HG03571 (cell line): ENCODE results near the gene OSBPL1A.
"Not testable (repeated sequence)": the region's sequence is repeated elsewhere in the genome, so short reads cannot be mapped to it uniquely, and the experiment has no call there.

ENCODE experiments used
- ATAC-seq: cut with Tn5 transposase; IDR thresholded peaks from one replicate; pipeline ENCODE4 v1.9.1; 2021; ENCODE audit not compliant: unreplicated experiment

The OSBPL1A gene

GRCh38 chr18:24398540-24398939 lies 916 bp upstream of the OSBPL1A start:
- ATAC-seq: no peak

DNA sequence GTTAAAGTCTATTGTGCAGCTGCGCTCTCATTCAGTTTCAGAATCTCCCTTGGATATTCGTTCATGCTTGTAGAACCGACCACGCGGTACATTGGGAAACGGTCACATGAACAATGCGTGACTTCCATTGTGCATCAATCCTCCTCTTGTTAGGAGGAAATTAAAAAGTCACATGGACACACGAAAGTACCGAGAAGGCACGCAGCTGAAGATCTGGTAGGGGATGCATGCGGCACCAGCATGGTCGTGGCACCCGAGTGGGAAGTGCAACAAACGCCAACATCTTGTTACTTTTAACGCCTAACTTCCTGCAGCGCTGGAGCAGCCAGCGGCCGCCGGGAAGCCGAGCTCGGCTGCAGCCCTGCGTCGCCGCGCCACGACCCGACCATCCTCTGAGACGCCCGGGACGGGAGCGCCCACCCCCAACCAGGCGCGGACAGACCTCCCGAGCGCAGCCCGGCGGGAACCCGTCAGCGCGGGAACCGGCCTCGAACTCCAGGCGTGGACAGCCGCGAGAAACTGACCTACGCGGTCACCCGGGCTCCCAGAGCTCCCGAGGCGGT lies 412 bp downstream of the OSBPL1A start:
- no peak for ATAC-seq

DNA sequence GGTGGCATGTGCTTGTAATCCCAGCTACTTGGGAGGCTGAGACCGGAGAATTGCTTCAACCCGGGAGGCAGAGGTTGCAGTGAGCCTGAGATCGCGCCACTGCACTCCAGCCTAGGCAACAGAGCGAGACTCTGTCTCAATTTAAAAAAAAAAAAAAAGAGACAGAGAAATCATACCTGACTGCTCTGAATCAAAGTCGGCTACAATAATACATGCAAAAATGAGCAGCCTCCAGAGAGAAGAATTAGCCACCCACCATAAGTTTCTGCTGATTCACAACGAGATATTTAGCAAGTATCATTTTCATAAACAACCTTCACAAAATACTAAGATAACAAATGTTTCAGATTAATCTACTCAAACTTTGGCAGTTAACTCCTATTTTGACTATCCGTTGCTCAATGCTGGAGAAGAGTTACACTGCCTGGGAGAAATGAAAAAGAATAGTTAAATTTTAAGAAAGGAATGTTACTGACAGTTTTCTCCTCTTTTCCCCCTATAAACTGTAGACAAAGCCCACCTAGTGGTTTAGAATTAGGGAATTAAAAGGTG lies 1.5 kb downstream of the OSBPL1A start:
- no peak for ATAC-seq

DNA sequence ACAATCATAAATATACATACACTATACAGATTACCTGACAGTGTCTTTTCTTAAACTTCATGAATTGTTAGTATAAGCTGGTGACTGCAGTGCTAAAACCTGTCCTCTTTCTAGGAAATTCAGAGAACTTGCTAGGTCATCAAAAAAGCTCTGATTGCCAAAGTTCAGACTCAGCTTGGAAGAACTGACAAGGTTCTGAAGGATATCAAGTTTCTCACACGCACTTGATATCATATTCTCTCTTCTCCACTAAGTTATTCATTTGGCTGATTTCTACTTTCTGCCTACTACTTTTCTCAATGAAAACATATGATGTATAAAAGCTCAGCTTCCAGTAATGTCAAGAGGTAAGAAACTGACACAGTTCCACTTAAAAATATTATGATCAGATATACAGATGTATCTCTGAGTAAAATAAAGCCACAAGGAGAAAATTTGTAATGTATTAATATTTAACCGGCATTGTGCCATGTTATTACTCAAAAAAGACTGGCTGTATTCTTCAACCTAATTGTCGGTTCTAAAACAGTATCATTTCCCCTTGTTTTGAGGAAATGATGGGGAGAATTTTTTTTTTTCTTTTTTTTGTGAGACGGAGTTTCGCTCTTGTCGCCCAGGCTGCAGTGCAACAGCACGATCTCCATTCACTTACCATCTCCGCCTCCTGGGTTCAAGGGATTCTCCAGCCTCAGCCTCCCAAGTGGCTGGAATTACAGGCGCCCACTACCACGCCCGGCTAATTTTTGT lies 2.4 kb downstream of the OSBPL1A start:
- no peak for ATAC-seq

GRCh38 chr18:24388957-24389356 lies 8.7 kb downstream of the OSBPL1A start:
- no peak for ATAC-seq

GRCh38 chr18:24386681-24387080 lies 10.9 kb downstream of the OSBPL1A start:
- no peak for ATAC-seq

DNA sequence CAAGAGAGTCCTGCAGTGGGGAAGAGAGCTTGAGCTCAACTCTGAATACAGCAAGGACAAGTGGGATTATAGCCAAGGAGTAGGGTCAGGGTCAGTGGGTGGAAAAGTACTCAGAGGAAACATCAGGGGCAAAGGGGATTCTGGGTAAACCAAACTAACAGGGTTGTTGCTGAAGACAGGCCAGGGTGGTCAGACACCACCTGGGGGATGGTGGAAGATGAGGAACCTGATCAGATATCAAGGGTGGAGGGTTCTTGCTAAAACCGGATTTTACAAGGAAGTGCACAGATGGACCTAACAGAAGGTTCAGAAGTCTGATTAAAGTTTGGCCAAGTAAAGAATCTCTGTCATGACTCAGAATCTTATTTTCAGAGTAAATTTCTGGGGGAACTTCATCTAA lies 16.5 kb downstream of the OSBPL1A start:
- ATAC-seq: no peak

DNA sequence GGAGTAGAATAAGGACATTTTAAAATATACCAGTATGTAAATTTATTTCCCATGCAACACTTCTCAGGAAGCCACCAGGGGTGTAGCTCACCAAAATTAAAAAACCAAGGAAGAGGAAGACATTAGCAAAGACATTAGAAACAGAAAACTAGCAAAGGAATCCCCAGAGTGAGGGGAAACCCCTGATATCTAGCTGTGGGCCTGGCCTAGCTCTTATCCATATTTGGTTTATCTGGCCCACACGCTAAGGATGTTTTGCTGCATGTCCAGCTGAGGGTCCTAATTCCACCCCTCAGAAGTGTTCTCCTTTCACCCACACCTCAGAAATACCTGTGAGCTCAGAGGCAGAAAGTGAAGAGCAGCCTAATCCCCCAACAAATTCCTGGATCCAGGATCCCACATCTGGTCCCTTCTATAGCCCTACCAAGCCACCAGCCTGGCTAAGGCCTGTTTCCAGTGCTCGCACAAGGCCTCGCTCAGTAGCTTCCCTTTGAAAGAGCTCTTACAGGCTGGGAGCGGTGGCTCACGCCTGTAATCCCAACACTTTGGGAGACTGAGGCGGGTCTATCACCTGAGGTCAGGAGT lies 17.4 kb downstream of the OSBPL1A start:
- ATAC-seq: no peak

- no peak for ATAC-seq
Observed at GRCh38 chr18:24378598-24378997, 19.0 kb downstream of the OSBPL1A start.

DNA sequence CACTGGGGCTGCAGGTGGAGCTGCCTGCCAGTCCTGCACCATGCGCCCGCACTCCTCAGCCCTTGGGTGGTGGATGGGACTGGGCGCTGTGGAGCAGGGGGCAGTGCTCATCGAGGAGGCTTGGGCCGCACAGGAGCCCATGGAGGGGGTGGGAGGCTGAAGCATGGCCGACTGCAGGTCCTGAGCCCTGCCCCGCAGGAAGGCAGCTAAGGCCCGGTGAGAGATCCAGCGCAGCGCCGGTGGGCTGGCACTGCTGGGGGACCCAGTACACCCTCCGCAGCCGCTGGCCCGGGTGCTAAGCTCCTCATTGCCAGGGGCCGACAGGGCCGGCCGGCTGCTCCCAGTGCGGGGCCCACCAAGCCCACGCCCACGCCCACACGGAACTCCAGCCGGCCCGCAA lies 21.1 kb downstream of the OSBPL1A start:
- not testable (repeated sequence) for ATAC-seq

GRCh38 chr18:24373328-24373727 lies 24.3 kb downstream of the OSBPL1A start:
- no peak for ATAC-seq

DNA sequence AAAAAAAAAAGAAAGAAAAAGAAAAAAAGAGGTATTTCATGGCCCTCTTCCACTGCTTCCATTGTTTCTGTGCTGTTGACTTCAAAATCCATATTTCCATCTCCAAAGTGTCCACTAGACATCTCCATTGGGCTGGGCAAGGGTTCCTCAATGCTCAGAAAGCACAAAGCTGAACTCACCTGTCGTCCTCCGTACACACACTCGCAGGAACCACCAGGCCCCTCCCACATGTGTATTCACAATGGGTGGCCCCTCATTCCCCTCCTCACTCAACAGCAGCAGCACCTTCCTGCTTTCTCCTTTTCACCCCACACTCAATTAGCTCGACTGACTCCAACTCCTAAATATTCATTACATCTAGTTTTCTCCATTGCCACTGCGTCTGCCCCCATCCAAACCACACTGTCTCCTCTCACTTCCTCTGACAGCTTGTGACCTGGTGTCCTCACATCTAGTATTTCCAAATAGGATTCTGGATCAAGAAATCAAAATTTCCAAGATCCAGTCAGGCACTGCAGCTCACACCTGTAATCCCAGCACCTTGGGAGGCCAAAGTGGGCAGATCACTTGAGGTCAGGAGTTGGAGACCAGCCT lies 25.2 kb downstream of the OSBPL1A start:
- ATAC-seq: no peak

DNA sequence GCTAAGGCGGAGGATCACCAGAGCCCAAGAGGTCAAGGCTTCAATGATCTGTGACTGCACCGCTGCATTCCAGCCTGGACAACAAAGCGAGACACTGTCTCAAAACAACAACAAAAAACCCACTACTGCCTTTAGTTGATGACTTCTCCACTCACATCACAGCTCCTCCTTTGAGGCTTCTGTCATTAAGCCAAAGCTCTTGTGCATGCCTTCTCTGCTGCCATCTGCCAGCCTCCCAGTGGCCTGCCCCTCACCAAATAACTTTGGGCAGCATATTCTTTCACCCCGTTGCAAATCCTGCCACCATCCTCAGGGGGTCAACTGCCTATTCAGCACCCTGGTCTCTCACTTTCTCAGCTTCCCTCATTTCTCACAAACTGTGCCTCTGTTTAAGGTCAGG lies 27.5 kb downstream of the OSBPL1A start:
- no peak for ATAC-seq

- no peak for ATAC-seq
Observed at GRCh38 chr18:24369426-24369825, 28.2 kb downstream of the OSBPL1A start.

DNA sequence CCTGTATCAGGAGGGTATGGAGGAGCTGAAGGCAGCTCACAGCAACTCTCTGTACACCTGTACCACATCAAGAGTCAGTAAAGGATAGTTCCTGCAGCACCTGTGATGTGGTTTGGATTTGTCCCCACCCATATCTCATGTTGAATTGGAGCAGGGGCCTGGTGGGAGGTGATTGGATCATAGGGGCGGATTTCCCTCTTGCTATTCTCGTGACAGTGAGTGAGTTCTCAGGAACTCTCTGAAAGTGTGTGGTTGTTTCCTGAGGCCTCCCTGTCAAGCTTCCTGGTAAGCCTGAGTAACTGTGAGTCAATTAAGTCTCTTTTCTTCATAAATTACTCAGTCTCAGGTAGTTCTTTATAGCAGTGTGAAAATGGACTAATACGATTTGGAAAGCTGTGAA lies 28.9 kb downstream of the OSBPL1A start:
- ATAC-seq: no peak

DNA sequence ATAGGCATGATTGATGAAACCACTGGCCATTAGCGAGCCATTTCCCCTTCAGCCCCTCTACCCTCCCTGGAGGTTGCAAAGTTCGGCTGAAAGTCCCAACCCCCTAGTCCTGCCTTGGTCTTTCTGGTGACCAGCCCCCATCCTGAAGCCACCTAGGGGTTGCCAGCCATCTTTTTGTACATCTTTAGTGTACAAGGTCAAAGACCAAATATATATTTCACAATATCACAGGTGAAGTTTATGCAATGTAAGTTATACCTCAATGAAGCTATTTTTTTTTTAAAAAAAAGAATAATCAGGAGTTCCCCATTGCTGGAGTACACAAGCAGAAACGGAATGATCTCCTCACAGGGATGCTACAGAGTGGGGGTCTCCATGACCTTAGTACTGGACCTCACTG lies 31.3 kb downstream of the OSBPL1A start:
- ATAC-seq: no peak

GRCh38 chr18:24364177-24364576 lies 33.4 kb downstream of the OSBPL1A start:
- ATAC-seq: no peak

DNA sequence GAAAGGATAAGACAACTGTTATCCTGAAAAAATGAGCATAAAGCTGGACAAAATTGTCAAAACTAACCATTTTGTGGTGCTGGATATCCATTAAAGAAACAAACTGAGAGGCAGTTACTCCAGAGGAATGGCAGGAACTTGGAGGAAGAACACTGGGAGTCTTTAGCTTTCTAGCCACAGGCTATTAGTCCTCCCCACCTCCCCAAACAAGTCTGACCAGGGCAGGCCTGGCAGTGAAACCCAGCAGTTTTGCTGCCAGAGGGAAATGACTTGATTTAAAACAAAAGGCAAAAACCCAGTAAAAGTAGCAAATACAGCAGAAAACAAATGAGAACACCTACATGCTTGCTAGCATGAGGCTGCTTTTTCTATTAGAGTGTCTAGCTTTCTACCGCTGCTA lies 34.9 kb downstream of the OSBPL1A start:
- ATAC-seq: no peak

DNA sequence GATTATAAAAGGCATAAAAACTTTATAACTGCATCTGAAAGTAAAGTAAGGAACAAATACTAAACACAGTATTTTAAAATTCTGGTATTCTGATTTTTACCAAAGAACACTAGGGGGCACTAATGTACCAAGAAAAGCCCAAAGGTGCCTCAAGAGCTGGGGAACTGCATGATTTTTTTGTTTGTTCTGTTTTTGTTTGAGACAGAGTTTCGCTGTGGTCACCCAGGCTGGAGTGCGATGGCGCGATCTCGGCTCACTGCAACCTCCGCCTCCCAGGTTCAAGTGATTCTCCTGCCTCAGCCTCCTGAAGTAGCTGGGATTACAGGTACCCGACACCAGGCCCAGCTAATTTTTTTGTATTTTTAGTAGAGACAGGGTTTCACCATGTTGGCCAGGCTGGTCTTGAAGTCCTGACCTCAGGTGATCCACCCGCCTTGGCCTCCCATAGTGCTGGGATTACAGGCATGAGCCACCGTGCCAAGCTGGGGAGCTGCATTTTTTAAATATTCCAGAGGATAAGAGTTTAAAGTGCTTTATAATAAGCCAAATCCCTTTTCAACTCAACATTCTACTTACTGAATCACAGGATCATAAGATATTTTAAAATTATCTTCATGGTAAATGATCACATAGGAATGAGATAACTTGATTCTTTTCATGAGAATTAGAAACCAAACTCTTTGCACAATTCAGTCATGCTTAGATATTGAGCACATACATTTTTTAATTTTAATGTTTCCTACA lies 37.7 kb downstream of the OSBPL1A start:
- not testable (repeated sequence) for ATAC-seq

DNA sequence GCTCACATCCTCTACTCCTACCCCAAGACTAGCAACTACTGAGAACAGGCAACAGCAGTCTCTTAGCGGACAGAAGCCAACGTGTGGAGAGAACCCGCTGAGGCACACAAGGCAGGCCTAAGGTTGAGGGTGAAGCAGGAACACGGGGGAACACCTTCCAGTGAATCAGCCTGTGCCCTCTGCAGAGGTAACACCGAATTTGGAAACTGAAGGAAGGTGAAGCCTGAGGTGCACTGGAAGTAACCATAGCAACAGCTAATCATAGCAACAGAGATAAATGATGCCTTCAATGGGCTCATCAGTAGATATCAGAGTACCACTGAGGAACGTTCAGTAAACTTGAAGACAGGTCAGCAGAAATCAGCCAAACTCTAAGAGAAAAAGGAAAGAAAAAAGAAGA lies 43.3 kb downstream of the OSBPL1A start:
- ATAC-seq: no peak

DNA sequence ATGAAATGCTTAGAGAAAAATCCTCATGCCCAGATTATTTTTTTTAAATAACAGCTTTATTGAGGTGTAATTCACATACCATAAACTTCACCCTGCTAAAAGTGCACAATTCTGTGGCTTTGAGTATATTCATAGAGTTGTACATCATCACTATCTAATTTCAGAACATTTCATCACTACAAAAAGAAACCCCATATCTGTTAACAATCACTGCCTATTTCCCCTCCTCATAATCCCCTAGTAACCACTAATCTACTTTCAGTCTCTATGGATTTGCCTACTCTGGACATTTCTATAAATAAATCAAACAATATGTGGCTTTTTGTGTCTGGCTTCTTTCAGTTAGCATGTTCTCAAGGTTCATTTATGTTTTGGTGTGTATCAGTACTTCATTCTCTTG lies 51.4 kb downstream of the OSBPL1A start:
- no peak for ATAC-seq
